NCI-H128 (cell line): ENCODE results near the gene NUDT15.
"Not testable (repeated sequence)": the region's sequence is repeated elsewhere in the genome, so short reads cannot be mapped to it uniquely, and the experiment has no call there.

Experiments
- DNase-seq: peaks from one replicate; lab custom pipeline; 2025; ENCODE audit not compliant: unreplicated experiment; lab: John Stamatoyannopoulos, UW

NUDT15 gene

GRCh38 chr13:48037346-48038173 lies at the start of gene NUDT15:
Gene NUDT15 (plus strand): TSS chr13:48037726. CDS start chr13:48037747, 21 bp downstream.
- peak; percentile 93 for DNase-seq

DNA sequence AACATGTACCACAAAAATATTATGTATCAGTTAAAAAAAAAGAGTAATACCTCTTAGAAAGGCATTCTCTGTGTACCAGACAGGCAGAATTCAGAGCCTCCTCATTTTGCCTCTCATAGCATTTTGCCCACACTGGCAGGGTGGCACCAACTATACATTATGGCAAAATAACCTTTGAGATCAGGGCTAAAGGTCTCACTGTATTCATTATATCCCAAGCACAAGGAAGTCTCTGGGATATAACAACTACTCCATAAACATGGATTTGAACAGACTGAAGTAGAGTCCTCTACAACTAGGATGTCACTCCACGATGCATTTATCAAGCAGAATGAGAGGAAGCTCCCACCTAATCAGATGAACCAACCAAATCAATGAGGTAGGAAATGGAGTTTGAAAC lies 47.1 kb upstream of the NUDT15 start:
- DNase-seq, result no peak

DNA sequence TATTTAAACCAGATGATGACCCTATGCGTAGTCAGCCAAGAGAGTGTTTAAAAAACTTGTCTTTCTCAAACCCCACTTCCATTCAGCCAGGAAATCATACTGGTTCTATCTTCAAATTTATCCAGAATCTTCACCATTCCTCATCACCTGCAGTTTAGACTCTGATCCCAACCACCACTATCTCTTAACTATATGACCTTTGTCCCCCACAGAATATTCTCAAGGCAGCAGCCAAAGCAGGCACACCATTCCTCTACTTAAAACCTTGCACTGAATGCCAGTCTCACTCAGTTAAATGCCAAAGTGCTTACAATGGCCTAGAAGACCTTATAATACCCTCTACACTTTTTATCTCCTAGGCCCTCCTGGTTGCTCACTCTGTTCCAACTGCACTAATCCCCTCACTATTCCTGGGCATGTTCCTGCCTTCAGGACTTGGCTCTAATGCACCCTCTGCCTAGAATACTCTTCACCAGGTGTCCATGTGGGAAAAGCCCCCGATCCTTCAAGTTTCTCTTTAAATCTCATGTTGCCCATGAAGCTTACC lies 46.5 kb upstream of the NUDT15 start:
- no peak for DNase-seq

GRCh38 chr13:47991859-47992258 lies 45.7 kb upstream of the NUDT15 start:
- DNase-seq, result no peak

DNA sequence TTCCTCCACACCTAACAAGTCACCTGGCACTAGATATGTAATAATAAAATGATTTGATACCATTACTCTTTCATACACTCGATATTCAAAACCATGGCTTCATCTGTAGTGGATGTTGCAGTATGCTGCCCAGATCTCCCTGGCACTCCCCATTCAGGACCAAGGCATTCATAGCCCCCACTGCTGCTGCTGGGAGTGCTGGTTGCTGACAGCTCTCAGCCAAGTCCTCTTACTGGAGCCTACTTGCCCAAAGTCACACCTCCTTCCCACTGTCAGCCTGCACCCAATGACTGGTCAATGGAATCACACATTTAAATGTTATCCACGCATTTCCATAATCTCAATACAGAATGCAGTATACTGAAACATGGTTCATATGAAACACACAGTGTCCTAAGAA lies 40.1 kb upstream of the NUDT15 start:
- no peak for DNase-seq

GRCh38 chr13:47999973-48000372 lies 37.6 kb upstream of the NUDT15 start:
- no peak for DNase-seq

GRCh38 chr13:48000559-48001113 lies 36.9 kb upstream of the NUDT15 start:
- no peak for DNase-seq

- peak; percentile 62 for DNase-seq
These were observed 36.2 kb upstream of the NUDT15 start, which contains the start of gene SUCLA2 for GRCh38 chr13:48001114-48001881. Gene SUCLA2 (minus strand): TSS chr13:48001273. CDS start chr13:48001269, 4 bp downstream.

GRCh38 chr13:48001999-48002398 lies 35.5 kb upstream of the NUDT15 start:
- DNase-seq, result not testable (repeated sequence)

DNA sequence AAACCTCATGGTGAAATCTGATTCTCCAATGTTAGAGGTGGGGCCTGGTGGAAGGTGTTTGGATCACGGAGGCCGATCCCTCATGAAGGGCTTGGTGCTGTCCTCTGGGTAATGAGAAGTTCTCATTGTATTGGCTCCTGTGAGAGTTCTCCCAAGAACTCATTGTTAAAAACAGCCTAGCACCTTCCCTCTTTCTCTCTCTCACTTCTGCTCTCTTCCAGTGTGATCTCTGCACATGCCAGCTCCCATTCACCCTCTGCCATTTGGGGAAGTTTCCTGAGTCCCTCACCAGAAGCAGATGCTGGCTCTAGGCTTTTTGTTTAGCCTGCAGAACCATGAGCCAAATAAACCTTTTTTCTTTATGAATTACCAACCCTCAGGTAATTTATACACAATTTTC lies 33.3 kb upstream of the NUDT15 start:
- DNase-seq, result no peak

DNA sequence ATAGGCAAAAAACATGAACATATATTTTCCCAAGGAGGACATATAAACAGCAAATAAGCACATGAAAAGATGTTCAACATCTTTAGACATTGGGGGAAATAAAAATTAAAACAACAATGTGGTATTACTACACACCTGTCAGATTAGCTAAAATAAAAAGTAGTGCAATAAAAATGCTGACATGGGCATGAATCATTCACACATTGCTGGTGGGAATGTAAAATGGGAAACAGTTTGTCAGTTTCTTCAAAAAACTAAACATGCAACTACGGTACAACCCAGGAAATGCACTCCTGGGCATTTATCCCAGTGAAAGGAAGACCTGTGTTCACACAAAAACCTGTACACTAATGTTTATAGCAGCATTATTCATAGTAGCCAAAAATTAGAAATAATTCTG lies 31.1 kb upstream of the NUDT15 start:
- DNase-seq, result no peak

GRCh38 chr13:48009284-48009683 lies 28.2 kb upstream of the NUDT15 start:
- DNase-seq, result no peak

DNA sequence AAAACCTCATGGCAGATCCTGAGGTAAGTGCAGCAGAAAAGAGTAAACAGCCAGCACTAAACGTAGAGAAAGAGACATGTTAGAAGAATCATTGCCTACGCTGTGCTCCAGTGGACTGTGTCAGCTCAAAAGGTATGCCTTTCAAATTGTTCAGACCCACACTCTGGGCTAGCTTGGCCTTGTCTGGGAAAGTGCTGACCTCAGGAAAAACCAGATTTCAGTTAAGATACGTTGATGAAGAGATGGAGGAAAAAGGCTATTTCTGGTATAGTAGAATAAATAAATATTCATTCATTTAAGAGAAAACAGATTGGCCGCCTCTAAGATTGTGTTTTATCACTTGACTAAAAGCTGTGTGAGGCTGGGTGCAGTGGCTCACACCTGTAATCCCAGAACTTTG lies 26.8 kb upstream of the NUDT15 start:
- no peak for DNase-seq

- DNase-seq, result no peak
These were observed 24.9 kb upstream of the NUDT15 start for GRCh38 chr13:48012668-48013067.

- DNase-seq, result no peak
These were observed 23.2 kb upstream of the NUDT15 start for GRCh38 chr13:48014359-48014758.

- no peak for DNase-seq
These were observed 18.9 kb upstream of the NUDT15 start for GRCh38 chr13:48018637-48019036.

DNA sequence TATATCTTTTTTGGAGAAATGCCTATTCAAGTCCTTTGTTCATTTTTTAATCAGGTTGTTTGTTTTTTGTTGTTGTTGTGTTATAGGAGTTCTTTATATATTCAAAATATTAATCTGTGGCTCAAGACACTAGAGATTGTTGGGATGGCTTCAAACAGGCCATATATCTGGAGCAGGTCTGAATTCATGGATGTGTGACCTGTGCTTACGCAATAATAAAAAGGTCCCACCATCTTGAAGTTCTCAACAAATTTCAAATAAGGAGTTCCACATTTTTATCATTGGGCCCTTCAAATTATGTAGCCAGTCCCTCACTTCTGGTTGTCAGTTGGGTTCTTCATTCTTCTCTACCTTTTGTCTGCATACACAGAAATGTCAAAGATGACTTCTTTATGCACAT lies 17.7 kb upstream of the NUDT15 start:
- DNase-seq, result no peak

GRCh38 chr13:48028066-48028465 lies 9.5 kb upstream of the NUDT15 start:
- DNase-seq, result no peak

DNA sequence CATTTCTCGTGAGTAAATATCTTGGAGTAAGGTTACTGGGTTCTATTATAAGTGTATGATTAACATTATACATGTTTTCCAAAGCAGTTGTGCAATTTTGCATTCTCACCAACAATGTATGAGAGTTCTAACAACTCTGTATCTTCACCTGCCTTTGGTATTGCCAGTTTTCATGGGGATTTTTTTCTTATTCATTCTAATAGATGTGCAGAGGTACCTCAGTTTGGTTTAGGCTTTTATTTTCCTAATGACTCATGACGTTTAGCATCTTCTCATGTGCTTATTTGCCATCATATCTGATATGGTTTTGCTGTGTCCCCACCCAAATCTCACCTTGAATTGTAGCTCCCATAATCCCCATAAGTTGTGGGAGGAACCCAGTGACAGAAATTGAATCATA lies 7.7 kb upstream of the NUDT15 start:
- no peak for DNase-seq

GRCh38 chr13:48038761-48039160 lies 1.2 kb downstream of the NUDT15 start:
- DNase-seq, result no peak

GRCh38 chr13:48040049-48040448 lies 2.5 kb downstream of the NUDT15 start:
- no peak for DNase-seq

DNA sequence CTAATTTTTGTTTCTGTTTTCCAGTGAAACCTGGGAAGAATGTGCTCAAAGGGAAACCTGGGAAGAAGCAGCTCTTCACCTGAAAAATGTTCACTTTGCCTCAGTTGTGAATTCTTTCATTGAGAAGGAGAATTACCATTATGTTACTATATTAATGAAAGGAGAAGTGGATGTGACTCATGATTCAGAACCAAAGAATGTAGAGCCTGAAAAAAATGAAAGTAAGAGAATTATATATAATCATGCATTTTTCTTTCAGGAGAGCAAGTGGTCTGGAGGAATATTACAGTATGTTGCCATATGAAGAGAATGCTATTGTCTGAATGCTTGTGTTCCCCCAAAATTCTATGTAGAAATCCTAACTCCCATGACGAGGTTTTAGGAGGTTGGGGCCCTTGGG lies 3.4 kb downstream of the NUDT15 start:
- DNase-seq, result no peak
